ENCODE measurements around the gene GSTM2. TPM values are rescaled to one million over a fixed set of nuclear protein-coding genes. Genes with fewer than 3 reads are reported as not detected.

The GSTM2 gene
- 37.3 TPM for total RNA-seq
- long read RNA-seq, transcript GSTM2-201 (8 exons, 1,157 nt): major isoform, 10 of 19 reads
- long read RNA-seq, partial matches to known transcripts: 0 of 19 reads
- long read RNA-seq, other reads (novel, unspliced or antisense): 5 of 19 reads

DNA sequence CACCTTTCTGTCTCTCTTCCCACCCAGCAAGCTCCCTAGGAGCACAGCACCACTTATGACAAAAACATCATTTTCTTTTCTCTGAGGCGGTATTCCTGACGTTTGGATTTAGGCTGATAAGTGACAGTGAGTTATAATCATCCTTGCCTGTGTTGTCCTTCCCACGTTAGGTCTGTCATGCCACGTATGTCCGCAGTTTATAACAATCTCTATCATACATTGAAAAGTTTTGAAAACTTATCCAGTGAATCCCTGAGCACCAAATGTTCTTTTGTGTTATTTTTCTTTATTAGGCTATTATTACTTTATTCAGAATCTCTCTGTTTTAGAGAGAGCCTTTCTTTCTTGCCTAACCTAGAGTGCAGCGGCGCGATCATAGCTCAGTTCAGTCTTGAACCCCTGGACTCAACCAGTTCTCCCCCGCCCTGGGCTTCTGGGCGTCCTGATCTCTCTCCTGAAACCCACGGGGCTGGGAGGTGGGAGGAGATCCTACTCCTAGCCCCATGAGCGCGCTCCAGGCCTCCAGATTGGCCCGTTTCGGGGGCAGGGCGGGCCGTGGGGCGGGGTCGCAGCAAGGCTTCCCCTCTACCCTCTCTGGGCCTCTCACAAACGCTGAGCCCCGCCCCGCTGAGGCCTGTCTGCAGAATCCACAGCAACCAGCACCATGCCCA is at the start of gene GSTM2:
TSS of gene GSTM2 (plus strand) at position 606 of the 671 bp plus-strand sequence. CDS start at position 665, 59 bp downstream.
- intact Hi-C loops (cut with DNase I): no loop called here
- no peaks in the 10 kb centered on the region for H3K9me3 ChIP-seq
- peak within 1 kb of the TSS; percentile 56 for H3K4me3 ChIP-seq
- H3K27ac ChIP-seq: no peak within 1 kb of the TSS
- ATAC-seq: peak; percentile 100
- TF ChIP-seq, protein P1, sequence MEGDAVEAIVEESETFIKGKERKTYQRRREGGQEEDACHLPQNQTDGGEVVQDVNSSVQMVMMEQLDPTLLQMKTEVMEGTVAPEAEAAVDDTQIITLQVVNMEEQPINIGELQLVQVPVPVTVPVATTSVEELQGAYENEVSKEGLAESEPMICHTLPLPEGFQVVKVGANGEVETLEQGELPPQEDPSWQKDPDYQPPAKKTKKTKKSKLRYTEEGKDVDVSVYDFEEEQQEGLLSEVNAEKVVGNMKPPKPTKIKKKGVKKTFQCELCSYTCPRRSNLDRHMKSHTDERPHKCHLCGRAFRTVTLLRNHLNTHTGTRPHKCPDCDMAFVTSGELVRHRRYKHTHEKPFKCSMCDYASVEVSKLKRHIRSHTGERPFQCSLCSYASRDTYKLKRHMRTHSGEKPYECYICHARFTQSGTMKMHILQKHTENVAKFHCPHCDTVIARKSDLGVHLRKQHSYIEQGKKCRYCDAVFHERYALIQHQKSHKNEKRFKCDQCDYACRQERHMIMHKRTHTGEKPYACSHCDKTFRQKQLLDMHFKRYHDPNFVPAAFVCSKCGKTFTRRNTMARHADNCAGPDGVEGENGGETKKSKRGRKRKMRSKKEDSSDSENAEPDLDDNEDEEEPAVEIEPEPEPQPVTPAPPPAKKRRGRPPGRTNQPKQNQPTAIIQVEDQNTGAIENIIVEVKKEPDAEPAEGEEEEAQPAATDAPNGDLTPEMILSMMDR (IDR thresholded peaks at IDR 0.05): no peak
- no peaks in the 10 kb centered on the region for H3K36me3 ChIP-seq
- DNase-seq: peak; percentile 96
- no peaks in the 10 kb centered on the region for H3K27me3 ChIP-seq
- H3K4me1 ChIP-seq: peaks cover 9% of the 10 kb centered on the region

DNA sequence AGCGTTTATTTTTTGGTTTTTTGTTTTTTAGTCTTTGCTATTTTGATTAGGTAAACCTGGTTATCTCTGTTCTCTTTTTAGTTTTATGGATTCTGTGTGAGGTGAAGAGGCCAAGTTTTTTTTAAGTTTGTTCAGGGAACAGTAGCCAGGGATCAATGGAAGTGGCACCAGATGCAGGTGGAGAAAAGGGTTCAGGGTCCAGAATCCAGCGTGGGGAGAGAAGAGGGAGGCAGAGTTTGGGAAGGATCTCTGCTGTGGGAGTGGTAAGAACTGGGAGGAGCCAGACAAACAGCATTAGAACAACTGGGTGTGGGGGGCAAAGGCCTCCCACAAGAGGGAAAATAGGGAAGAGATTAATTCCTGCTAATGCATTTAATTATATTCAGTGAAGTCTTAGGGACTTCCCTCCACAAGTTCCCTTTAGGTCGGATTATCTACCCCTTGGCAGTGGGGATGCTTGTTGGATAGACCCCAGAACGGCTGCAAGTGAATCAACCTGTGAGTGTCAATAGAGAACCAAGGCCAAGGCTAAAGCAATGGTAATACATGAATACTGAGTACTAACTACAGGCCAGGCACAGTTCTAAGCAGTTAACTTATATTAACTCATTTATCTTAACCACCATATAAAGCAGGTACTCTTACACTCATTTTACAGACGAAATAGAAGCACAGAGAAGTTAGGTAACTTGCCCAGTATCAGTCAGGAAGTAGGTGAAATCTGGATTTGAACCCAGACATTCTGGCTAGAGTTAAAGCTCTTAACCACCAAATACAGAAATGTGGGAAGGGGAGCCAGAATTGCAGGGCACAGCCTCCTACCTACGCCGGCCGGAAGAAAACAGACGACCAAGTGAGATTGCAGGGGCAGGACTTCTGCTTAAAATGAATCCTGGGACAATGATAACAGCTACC is 48.9 kb upstream of the GSTM2 start:
- DNase-seq: no peak
- intact Hi-C loops (cut with DNase I): no loop called here
- Histone ChIP-seq H3K4me1 (peaks cover 44% of the 10 kb centered on the region), H3K9me3 (no peaks in the 10 kb centered on the region), H3K36me3 (no peaks in the 10 kb centered on the region), H3K27ac (peak overlapping the region; percentile 82), H3K27me3 (no peaks in the 10 kb centered on the region), H3K4me3 (peak overlapping the region; percentile 83)
- TF ChIP-seq, protein P1 (IDR thresholded peaks at IDR 0.05): no peak
- ATAC-seq: no peak

DNA sequence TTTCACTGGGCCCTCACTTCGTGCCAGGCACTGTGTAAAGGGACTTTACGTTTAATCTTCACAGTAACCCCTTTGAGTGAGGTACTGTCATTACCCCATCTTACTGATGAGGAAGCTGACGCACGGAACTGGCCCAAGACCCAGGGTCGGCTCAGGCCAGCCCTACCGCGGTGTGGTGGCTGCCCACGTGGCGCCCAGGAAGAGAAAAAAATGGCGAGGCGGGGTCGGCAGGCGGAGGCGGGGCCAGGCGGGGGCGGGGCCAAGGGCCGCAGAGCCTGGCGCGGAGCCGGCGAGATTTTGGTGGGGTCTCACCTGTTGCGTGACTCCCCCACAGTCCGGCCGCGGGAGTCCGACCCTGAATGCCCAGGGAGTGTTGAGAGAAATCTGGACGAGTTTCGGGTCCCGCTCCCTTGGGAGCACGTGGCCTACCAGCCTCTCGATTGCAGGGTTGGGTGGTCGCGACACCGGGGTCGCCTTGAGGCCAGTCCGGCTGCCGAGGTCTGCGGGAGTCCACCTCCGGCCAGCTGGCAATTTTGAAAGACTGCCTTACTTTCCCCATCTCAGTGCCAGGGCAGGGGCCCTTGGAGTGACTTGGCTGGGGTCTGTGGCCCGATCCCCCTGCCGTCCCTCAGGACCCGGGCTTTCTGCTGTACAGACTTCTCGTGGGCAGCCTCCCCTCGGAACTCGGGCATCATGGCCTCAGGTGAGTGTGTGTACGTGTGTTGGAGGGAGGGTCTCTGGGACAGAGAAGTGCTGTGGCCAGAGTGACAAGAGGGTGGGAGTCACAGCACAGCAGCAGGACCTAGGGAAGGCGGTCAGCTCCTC is 48.1 kb upstream of the GSTM2 start, which contains the start of the genes AMPD2 and GNAT2:
TSS of gene AMPD2 (plus strand) at position 262 of the 825 bp plus-strand sequence. CDS start 1,339 bp downstream, outside the sequence.
TSS of gene GNAT2 (minus strand) at position 41 of the 825 bp plus-strand sequence. CDS start 6,746 bp downstream, outside the sequence.
- Histone ChIP-seq H3K4me3 (peak within 1 kb of the TSS; percentile 83), H3K4me1 (peaks cover 53% of the 10 kb centered on the region), H3K27me3 (no peaks in the 10 kb centered on the region), H3K9me3 (no peaks in the 10 kb centered on the region), H3K27ac (peak within 1 kb of the TSS; percentile 82), H3K36me3 (no peaks in the 10 kb centered on the region)
- intact Hi-C loops (cut with DNase I): no loop called here
- ATAC-seq (peak; percentile 77), DNase-seq (peak; percentile 90)
- TF ChIP-seq, protein P1 (IDR thresholded peaks at IDR 0.05): no peak

DNA sequence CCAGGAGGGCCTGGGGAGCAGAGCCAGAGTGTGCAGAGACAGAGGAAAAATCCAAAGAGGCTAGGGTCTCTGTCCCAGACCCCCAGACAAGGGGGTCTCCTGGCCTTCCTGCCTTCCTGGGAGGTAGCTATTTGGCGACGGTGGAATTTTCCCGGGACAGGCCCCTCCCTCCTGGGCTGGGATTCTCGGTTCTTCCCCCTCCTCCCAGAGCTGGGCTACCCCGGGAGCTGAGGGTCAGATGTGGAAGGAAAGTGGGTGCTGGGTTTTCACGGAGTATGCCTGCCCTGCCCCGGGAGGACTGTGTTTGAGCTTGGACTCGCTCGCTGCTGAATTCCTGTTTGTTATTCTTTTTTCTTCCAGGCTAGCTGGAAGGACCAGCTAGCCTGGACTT is 47.5 kb upstream of the GSTM2 start:
- no peaks in the 10 kb centered on the region for H3K9me3 ChIP-seq
- H3K4me3 ChIP-seq: peak overlapping the region; percentile 83
- peaks cover 53% of the 10 kb centered on the region for H3K4me1 ChIP-seq
- no peaks in the 10 kb centered on the region for H3K27me3 ChIP-seq
- H3K27ac ChIP-seq: peak overlapping the region; percentile 82
- intact Hi-C loops (cut with DNase I): no loop called here
- DNase-seq: peak; percentile 66
- TF ChIP-seq, protein P1 (IDR thresholded peaks at IDR 0.05): no peak
- peak; percentile 2 for ATAC-seq
- no peaks in the 10 kb centered on the region for H3K36me3 ChIP-seq

DNA sequence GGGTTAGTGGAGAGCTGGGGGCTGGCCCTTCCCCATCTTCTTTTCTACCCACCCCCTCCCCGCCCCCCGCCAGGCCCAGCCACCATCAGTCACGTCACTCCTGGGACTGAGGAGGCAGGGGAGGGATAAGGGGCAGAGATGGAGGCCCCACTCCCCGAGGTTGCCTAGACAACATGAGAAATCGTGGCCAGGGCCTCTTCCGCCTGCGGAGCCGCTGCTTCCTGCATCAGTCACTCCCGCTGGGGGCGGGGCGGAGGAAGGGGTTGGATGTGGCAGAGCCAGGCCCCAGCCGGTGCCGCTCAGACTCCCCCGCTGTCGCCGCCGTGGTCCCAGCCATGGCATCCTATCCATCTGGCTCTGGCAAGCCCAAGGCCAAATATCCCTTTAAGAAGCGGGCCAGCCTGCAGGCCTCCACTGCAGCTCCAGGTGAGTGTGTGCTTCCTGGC is 47.0 kb upstream of the GSTM2 start:
- H3K4me3 ChIP-seq: peak overlapping the region; percentile 83
- H3K27ac ChIP-seq: peak overlapping the region; percentile 82
- peak; percentile 81 for ATAC-seq
- H3K36me3 ChIP-seq: no peaks in the 10 kb centered on the region
- peaks cover 52% of the 10 kb centered on the region for H3K4me1 ChIP-seq
- TF ChIP-seq, protein P1 (IDR thresholded peaks at IDR 0.05): no peak
- no peaks in the 10 kb centered on the region for H3K27me3 ChIP-seq
- no peaks in the 10 kb centered on the region for H3K9me3 ChIP-seq
- intact Hi-C loops (cut with DNase I): no loop called here
- DNase-seq: peak; percentile 96

All from upper lobe of right lung (tissue), 1 donor.